AG08396 (cell line): ENCODE measurements around the gene FOXK1.
"Not testable (repeated sequence)": the region's sequence is repeated elsewhere in the genome, so short reads cannot be mapped to it uniquely, and the experiment has no call there.

Experiments
- DNase-seq: peaks from one replicate; pipeline ENCODE4 v3.0.0; 2012; ENCODE audit warnings: low spot score, mixed read lengths

Gene FOXK1

GRCh38 chr7:4786015-4786414 is 103.9 kb downstream of the FOXK1 start:
- DNase-seq = no peak

DNA sequence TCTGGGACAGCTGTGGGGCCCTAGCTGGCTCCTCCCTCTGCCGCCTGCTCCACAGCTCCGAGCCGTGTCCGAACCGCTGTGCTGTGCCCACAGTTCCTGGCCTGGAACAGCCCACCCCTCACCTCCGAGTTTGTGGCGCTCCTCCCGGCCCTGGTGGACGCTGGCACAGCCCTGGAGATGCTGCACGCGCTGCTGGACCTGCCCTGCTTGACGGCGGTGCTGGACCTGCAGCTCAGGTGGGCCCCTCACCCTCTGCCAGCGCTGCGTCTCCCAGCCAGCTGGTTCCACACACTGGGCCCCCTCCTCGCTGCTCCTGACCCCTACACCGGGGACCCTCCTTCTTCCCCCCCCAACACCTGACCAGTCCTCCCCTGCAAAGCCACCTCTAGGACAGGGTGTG is 105.4 kb downstream of the FOXK1 start:
- no peak for DNase-seq

DNA sequence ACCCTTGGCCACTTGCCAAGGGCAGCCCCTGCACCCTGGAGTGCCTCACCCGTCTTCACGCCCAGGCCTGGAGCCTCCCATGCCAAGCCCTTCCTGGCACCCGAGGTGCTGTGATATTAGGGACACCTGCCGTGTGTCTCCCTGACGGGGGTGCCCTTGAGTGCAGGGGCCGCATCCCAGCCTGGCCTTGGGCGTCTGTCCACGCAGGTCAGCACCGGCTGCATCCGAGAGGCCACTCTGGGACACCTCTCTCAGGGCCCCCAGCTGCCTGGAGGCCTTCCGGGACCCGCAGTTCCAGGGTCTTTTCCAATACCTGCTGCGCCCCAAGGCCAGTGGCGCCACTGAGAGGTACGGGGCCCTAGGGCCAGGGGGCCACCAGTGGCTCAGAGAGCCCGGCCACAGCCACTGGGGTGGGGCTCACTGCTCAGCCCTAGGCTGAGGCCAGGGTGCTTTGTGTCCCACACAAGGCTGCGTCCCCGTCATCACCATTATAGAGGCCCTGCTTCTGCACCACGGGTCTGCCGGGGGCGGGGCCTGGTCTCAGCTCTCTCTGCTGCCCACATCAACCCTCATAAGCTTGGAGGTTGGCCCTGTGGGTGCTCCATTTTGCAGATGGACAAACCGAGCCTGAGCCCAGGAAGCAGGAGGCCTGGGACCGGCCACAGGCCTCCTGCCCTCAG is 106.0 kb downstream of the FOXK1 start:
- no peak for DNase-seq

DNA sequence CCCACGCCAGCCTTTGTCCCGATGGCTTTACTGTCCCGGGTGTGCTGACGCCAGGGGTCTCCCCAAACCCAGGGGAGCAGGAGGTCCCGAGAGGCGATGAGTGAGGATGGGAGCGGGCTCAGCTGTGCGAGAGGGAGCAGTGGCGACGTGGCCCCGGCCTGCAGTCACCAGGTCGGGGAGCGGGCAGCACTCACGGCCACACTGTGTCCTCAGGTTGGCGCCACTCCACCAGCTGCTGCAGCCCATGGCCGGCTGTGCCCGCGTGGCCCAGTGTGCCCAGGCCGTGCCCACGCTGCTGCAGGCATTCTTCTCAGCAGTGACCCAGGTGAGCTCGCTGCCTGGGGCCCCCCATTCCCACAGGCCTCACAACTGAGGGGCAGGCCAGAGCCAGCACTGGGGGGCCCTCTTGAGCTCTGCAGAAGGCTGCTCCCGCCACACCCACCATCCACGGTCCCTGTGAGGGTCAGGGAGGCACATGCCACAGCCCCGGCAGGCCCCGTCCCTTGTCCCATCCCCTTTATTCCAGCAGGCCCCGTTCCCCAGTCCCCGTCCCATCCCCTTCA is 106.6 kb downstream of the FOXK1 start:
- DNase-seq = no peak

- no peak for DNase-seq
Observed at GRCh38 chr7:4789194-4790077, 107.3 kb downstream of the FOXK1 start.

DNA sequence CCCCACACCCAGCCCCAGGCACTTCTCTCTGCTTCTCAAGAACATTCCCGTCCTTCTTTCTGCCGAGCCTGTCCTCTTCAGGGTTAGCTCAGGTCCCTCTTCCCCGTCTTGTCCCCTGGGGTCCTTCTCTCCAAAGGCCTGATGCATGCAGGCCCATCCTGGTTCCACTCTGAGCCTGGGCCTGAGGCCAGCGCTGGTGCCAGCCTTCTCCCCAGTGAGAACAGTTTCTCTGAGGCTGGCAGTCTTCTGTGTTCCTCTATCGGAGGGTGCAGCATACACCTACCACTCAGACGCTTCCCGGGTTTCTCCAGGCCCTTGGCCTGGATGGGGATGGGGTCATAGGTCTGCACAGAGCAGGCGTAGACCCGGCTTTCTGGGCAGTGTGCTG is 108.0 kb downstream of the FOXK1 start:
- no peak for DNase-seq

- DNase-seq = no peak
Observed at GRCh38 chr7:4790516-4790991, 108.5 kb downstream of the FOXK1 start.

DNA sequence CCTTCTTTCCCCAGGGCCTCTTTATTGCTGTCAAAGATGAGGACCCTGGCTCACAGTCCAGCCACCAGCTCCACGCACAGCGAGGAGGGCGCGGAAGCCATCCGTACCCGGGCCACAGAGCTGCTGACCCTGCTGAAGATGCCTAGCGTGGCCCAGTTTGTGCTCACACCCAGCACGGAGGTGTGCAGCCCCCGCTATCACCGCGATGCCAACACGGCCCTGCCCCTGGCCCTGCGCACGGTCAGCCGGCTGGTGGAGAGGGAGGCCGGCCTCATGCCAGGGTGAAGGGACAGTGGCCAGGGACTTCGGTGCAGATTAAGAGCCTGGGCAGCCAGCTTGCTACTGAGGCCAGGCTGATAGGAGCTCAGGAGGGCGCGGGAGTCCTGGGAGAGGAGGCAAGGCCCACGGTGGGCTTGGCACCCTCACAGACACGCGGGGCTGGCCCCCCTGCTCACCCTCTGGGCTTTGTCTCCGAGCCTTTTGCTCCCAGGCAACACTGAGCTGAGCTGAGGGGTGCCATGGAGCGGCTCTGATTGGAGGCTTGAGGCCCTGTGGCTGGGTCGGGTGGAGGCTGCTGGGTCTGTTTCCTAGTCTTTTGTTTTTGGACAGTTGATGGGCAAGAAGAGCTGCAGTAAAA is 109.1 kb downstream of the FOXK1 start:
- no peak for DNase-seq

DNA sequence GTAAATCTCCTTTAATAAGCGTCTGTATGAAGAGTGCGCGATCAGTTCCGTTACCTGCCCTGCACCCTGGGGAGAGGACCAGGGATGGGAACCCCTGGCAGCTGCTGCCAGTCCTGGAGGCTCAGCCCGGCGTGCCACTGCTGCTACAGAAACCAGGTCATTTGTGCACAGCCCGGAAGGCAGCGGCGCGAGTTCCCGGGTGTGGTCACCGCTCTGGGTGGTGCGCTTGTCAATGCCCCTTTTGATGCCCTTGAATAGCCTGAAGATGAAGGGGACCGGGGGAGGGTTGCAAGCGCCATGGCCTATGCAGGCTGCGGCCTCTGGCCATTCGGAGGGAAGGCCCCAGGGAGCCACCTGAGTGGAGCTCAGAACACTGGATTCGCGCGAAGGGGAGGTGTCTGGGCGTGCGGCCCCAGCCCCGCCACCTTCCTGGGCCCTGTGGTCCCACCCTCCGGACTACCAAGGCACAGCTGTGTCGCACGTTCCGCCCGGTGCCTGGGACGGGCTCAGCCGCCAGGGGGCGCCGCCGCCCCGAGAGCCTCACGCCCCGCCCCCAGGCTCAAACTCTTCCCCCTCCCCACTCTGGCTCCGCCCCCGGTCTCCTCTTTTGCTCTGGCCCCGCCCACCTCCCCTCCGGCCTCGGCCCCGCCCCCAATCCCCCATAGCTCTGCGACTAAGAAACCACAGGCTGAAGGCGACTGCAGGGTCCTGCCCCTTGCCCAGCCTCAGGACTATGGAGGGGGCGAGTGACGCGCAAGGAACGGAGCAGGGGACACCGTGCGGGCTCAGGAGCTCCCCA is 109.8 kb downstream of the FOXK1 start:
- peak; percentile 86 for DNase-seq

GRCh38 chr7:4792537-4793126 is 110.5 kb downstream of the FOXK1 start:
- no peak for DNase-seq

- DNase-seq = not testable (repeated sequence)
Observed at GRCh38 chr7:4793385-4793993, 111.4 kb downstream of the FOXK1 start.

- DNase-seq = not testable (repeated sequence)
Observed at GRCh38 chr7:4794171-4794570, 112.1 kb downstream of the FOXK1 start.

- DNase-seq = no peak
Observed at GRCh38 chr7:4794591-4795350, 112.7 kb downstream of the FOXK1 start.

GRCh38 chr7:4796453-4796852 is 114.4 kb downstream of the FOXK1 start:
- no peak for DNase-seq

DNA sequence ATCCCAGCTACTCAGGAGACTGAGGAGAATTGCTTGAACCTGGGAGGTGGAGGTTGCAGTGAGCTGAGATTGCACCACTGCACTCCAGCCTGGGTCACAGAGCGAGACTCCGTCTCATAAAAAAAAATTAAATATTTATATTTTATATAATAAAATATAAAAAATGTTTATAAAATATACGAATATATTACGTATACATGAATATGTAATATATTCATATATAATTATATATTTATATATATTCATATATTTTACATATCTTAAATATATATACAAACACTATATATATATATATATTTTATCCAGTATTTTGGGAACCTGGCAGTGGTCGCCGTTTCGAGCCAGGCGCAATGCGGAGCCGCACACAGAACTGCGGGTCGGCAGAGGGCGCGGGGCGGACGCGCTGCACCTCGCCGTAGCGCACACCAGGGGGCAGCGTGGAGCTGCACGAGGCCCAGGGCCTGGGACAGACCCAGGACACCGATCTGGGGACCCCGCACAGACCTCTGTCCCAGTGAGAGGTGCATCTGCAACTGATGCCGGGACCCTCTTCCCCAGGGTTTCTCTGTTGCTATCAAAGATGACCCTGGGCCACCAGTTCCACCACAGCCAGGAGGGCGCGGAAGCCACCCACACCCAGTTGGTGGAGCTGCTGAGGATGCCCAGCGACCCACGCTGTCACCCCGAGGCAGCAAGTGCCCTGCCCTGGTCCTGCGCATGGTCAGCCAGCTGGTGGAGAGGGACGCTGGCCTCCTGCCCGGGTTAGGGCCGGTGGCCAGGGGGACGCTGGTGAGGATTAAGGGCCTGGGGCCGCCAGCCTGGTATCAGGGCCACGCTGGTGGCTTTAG is 116.0 kb downstream of the FOXK1 start:
- peak; percentile 89 for DNase-seq

- no peak for DNase-seq
Observed at GRCh38 chr7:4798706-4799235, 116.7 kb downstream of the FOXK1 start.

DNA sequence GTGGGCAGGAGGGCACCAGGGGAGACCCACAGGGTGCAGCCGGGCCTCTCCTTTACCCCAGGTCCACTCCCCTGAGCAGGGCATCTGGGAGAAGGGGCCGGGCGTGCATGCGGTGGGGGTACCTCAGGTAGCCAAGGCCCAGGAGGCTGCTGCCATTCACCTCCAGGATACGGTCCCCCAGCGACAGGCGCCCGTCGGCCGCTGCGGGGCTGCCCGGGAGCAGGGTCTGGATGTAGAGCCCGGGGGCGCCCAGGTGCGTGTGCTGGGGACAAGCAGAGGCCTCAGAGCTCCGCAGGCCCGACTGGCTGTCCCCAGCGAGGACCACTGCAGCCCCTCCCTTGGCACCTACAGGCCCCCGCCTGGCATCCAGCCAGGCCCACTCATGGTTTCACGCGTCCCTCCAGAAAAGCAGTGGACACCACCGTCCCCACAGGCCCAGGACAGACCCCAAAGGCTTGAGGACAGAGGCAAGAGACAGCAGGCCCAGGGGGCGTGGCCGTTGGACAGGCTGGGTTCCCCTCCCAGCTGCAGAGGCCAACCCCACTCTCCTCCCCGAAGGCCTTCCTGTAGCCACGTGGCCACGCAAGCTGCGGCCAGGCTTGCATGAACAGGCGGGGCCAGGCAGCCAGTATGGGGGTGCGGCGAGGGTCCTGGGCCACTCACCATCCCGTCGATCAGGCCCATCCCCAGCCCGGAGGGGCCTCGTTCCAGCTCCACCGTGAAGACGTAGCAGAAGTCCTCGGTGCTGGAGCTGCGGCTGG is 117.6 kb downstream of the FOXK1 start:
- DNase-seq = peak; percentile 59

- no peak for DNase-seq
Observed at GRCh38 chr7:4800487-4800886, 118.4 kb downstream of the FOXK1 start.
